ENCODE measurements around the gene GFRA1.

GFRA1 gene

DNA sequence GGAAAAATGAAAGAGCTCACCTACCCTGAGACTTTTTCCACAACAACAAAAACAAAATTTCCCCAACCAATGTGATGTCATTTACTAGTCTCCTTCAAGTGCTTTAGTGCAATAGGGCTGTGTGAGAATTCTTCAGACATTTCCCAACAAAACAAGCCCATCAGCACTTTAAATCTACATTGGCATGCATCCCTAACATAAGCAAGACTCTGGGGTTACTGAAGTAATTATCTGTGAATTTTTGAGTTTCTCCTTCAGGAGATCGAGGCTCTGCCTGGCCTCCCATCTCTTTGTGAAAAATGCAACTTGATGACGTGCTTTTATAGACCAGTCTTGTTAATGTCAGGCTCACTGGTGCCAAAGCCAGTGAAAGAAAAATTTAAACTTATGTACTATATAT, 255.6 kb downstream of the GFRA1 start:
- DNase-seq, result no peak

DNA sequence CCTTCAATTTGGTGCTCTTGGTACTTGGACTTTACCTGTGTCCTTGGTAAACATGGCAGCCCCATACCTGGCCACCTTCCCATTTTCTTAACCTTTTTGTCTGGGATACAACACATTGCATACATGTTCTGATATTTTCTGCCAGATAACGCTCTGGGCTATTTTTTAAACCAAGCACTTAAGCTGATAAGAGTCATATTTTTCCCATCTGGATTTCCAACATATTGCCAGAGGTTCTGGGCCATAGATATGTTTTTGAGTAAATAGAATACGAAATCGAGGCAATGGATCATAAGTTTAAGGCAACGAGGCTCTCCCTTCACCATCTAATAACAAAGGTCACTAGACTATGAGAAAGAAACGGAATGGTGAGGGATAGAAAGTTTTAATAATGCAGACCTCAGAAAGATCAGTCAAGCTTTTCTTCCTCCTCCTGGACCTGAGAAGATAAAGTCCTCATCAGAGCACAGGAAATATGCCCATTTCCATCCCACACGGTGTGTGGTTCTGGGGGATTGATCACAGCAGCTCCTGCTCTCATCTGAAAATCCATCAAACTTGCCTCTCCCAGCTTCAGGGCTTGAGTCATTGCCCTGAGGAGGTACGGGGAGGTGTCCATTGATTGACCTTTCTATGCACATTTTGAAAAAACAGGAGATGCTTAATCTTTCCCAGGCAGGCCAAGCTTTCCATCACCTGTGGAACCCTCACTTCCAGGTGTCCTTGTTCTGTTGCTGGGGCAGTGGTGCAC, 257.2 kb downstream of the GFRA1 start:
- no peak for DNase-seq

DNA sequence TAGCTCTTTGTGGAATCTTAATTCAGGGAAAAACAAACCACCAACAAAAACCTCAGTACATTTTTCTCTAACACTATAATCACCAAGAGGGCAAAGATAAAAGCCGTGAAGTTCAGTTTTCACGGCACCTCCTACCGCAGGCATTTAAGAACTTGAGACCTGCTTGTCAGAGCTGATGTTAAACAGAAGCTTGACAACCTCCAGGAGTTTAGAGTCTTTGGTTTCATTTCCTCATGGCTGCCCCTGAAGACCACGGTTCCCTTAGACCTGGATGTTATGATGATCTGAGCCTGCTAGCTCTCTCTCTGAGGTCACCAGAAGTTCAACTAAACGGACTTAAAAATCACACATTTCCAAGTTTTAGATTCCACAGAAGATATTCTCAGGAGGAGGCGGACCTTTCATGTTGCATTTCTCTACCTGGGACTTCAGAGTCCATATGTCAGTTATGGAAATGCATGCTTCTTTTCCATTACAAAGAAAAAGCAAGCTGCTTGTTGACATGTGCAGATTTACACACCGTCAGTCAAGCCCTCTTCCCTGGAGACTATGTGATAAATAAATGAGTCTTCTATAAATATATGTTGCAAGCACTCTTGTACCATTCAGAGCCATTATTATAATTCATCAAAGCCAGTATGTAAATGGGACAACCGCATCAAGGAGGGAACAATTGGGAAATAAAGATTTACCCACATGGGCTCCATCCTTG, 258.0 kb downstream of the GFRA1 start:
- DNase-seq, result no peak

DNA sequence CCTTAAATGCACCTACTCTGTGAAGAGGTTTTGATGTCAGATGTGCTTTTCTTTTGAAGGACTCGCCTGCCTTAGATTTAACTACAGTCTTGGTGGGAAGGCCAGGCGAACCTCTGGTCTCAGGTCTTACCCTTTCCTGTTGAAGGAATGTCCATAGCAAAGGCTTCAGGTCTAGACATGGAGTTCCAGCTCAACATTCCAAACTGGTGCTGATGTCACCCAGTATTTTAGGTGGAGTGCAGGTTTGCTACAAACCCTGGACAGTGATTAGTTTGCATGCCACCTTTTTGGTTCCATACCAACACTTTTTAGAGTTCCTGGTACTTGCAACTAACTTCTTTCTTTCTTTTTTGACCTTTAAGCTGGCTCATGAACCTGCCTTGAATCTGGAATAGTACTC, 258.7 kb downstream of the GFRA1 start:
- no peak for DNase-seq

DNA sequence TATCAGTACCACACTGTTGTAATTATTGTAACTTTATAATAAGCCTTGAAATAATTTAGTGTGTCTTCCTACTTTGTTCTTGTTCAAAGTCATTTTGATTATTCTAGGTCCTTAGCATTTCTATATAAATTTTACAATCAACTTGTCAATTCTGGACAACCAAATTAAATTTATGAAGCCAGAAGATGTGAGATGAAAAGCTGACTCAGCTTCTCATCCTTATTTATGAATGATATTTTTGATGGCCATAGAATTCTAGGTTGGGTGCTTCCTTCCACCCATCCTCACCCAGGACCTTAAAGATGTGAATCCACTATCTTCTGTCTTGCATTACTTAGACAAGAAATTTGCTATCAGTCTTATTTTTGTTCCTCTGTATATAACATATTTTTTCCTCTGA, 261.1 kb downstream of the GFRA1 start:
- DNase-seq, result no peak

DNA sequence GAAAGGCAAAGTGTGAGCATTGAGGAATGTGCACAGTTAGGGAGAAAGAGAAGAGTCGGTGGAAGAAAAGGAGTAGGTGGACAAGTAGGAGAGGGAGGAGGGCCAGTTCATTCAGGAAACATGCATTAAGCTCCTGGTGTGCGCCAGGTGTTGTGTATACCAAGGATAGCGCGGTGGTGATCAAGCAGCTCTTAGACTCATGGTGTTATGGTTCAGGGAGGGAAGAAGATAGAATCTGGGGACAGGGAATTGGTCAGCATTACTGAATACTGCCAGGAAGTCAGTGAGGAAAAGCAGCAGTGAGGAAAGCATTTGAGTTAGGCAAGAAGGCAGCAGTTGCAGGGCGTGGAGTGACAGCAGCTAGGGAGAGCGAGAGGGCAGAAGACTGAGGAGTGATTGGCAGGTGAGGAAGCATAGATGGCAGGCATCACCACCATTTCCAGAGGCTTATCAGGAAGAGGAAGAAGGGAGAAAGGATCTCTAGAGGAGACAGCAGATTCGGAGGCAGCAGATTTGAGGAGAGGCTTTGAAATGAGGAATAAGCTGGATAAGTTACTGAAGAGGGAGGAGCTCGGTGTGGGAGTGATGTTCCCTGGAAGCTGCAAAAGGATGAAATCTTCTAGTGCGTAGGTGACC, 265.6 kb downstream of the GFRA1 start:
- no peak for DNase-seq
